Activated T-helper 1 cell treated with anti-CD3 and anti-CD28 coated beads, Interleukin-12 subunit alpha, Interleukin-12 subunit beta, Interleukin-2, Interleukin-4 antibody, amounts not matched to agents 30 ng/mL and 10 ng/mL and 1 ng/mL, durations not matched to agents 14 hours and 24 hours and 36 hours (primary cell): ENCODE results near the gene IPO9. TPM values are rescaled to one million over a fixed set of nuclear protein-coding genes. Genes with fewer than 3 reads are reported as not detected.
A peak's percentile ranks its signal among the peaks of the same experiment; 100 is the strongest.

Source experiments
- DNase-seq: peaks from one replicate; pipeline ENCODE4 v3.0.0; 2021; ENCODE audit warnings: low spot score
- H3K27ac Mint-ChIP-seq: one replicate; pipeline ENCODE4 v1.8.0; 2021; ENCODE audit warnings: mild to moderate bottlenecking, mixed read lengths
- H3K27me3 Mint-ChIP-seq: one replicate; pipeline ENCODE4 v1.8.0; 2022; ENCODE audit warnings: mild to moderate bottlenecking, moderate library complexity, mixed read lengths; ENCODE audit not compliant: insufficient read depth
- H3K36me3 Mint-ChIP-seq: one replicate; pipeline ENCODE4 v1.8.0; 2021; ENCODE audit warnings: low read depth, mixed read lengths
- H3K4me1 Mint-ChIP-seq: one replicate; pipeline ENCODE4 v1.8.0; 2021; ENCODE audit warnings: low read depth, mixed read lengths
- H3K4me3 Mint-ChIP-seq: one replicate; pipeline ENCODE4 v1.8.0; 2021; ENCODE audit warnings: mild to moderate bottlenecking, moderate library complexity, mixed read lengths
- H3K9me3 Mint-ChIP-seq: one replicate; pipeline ENCODE4 v1.8.0; 2021; ENCODE audit warnings: mixed read lengths
- intact Hi-C: fragments of 100-400 bp; cut with micrococcal nuclease; formaldehyde crosslinking; loops from one replicate; pipeline ENCODE4 v1.15.1; 2024
- total RNA-seq: library from RNA; stranded (reverse); gene quantifications from 2 replicates; pipeline ENCODE4 v1.2.3, GENCODE V29; 2022

Gene IPO9
- total RNA-seq, 1 donor from 2014 or later, result 58.5 TPM

DNA sequence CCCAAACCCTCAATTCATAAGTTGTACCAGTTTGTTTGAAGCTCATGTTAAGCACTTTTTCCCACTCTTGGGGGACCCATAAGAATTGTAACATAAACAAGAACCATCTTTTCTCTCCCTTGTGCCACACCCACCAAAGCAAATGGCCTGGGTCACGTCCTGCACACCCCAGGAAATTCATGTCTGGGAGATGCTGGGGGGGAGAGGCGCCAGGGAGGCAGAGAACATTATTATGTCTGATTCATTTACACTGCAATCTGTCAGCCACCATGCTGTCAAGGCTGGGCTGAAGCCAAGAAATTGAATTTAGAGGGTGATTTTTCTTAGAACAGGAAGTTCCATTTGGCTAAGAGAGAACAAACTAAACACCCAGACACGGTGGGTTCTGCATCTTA lies 37.2 kb upstream of the IPO9 start:
- Mint-ChIP-seq H3K9me3 (no peaks in the 10 kb centered on the region), H3K4me3 (no peak overlapping the region), H3K36me3 (no peaks in the 10 kb centered on the region), H3K27me3 (peaks cover 4% of the 10 kb centered on the region), H3K27ac (no peak overlapping the region), H3K4me1 (peaks cover 15% of the 10 kb centered on the region)
- no peak for DNase-seq
- intact Hi-C loops, result no loop called here

GRCh38 chr1:201792534-201793305 lies 36.2 kb upstream of the IPO9 start:
- Mint-ChIP-seq H3K9me3 (no peaks in the 10 kb centered on the region), H3K4me1 (peaks cover 15% of the 10 kb centered on the region), H3K36me3 (no peaks in the 10 kb centered on the region), H3K4me3 (no peak overlapping the region), H3K27ac (no peak overlapping the region), H3K27me3 (peaks cover 4% of the 10 kb centered on the region)
- intact Hi-C loops, result loop anchor here (1.0 kb wide), 3 partner anchors 83 to 233 kb away; no protein-coding TSS in a partner anchor
- DNase-seq, result peak; percentile 16

DNA sequence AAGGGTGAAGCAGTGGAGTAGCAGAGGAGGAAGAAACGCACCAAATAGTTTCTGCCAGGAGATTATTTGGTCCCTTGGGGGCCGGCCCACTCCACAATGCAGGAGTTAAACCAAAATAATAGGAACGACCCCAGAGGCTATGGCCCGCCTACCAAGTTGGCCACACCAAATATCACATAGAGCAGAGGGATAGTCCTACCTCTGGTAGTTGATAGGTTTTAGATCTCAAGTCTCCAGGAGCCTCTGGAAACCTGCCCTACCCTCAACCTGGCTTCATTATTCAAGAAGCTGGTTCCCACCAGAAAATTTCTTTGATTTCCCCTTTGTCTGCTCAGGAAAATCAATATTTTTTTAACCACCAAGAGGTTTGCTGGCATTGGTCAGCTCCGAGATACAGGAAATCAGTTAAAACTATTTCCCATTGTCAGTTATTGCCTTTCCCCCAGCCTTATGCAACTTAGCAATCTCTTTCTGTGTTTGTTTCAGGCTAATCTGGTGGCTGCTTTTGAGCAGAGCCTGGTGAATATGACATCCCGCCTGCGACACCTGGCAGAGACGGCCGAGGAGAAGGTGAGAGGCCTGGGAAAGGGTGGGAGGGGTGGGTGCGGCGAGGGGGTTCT lies 35.5 kb upstream of the IPO9 start:
- H3K27ac Mint-ChIP-seq, result no peak overlapping the region
- H3K4me3 Mint-ChIP-seq, result no peak overlapping the region
- H3K36me3 Mint-ChIP-seq, result no peaks in the 10 kb centered on the region
- H3K4me1 Mint-ChIP-seq, result peaks cover 15% of the 10 kb centered on the region
- H3K27me3 Mint-ChIP-seq, result peaks cover 4% of the 10 kb centered on the region
- no peaks in the 10 kb centered on the region for H3K9me3 Mint-ChIP-seq
- no peak for DNase-seq
- intact Hi-C loops, result loop anchor here (1.0 kb wide), 3 partner anchors 84 to 234 kb away; no protein-coding TSS in a partner anchor

DNA sequence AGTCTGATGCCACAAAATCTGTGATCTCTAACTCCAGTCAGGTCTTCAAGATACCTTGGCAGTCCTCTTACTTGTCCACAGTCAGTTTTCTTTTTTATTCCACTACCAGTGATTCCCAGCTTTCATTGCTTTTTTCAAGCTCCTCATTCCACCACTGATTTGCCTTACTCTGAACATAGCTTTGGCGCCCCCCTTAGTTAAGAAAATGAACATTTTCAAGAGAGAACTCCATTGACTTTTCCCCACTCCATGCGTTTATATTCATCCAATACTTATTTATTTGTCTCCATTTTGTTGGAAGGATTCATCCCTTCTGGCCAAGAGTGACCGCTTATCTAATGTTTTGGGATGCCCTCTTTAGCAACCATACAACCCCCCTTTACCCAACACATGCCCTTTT lies 33.9 kb upstream of the IPO9 start:
- intact Hi-C loops, result no loop called here
- DNase-seq, result no peak
- Mint-ChIP-seq H3K4me1 (peaks cover 13% of the 10 kb centered on the region), H3K4me3 (no peak overlapping the region), H3K9me3 (no peaks in the 10 kb centered on the region), H3K27ac (no peak overlapping the region), H3K36me3 (no peaks in the 10 kb centered on the region), H3K27me3 (peaks cover 5% of the 10 kb centered on the region)

GRCh38 chr1:201800246-201800645 lies 28.7 kb upstream of the IPO9 start:
- no peak for DNase-seq
- no peaks in the 10 kb centered on the region for H3K9me3 Mint-ChIP-seq
- no peaks in the 10 kb centered on the region for H3K36me3 Mint-ChIP-seq
- intact Hi-C loops, result no loop called here
- no peak overlapping the region for H3K4me3 Mint-ChIP-seq
- no peaks in the 10 kb centered on the region for H3K4me1 Mint-ChIP-seq
- peaks cover 5% of the 10 kb centered on the region for H3K27me3 Mint-ChIP-seq
- H3K27ac Mint-ChIP-seq, result no peak overlapping the region

GRCh38 chr1:201806801-201807200 lies 22.2 kb upstream of the IPO9 start:
- Mint-ChIP-seq H3K4me1 (no peaks in the 10 kb centered on the region), H3K27ac (no peak overlapping the region), H3K4me3 (no peak overlapping the region), H3K27me3 (peaks cover 1% of the 10 kb centered on the region), H3K9me3 (no peaks in the 10 kb centered on the region), H3K36me3 (no peaks in the 10 kb centered on the region)
- DNase-seq, result no peak
- intact Hi-C loops, result no loop called here

GRCh38 chr1:201807958-201808632 lies 20.9 kb upstream of the IPO9 start:
- Mint-ChIP-seq H3K36me3 (no peaks in the 10 kb centered on the region), H3K27ac (no peak overlapping the region), H3K4me3 (no peak overlapping the region), H3K27me3 (peaks cover 1% of the 10 kb centered on the region), H3K9me3 (no peaks in the 10 kb centered on the region), H3K4me1 (no peaks in the 10 kb centered on the region)
- no peak for DNase-seq
- intact Hi-C loops, result no loop called here

DNA sequence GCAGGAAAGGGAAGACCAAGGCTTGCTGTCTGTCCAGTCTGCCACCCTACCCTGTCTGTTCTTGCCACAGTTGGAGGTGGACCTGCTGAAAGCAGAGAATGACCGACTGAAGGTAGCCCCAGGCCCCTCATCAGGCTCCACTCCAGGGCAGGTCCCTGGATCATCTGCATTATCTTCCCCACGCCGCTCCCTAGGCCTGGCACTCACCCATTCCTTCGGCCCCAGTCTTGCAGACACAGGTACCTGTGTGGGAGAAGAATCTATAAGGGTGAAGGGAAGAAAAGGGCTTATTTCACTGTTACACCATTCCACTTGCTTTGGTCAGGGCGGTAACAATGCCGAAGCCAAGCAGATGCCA lies 20.3 kb upstream of the IPO9 start:
- Mint-ChIP-seq H3K27me3 (peaks cover 1% of the 10 kb centered on the region), H3K36me3 (no peaks in the 10 kb centered on the region), H3K4me1 (no peaks in the 10 kb centered on the region), H3K9me3 (no peaks in the 10 kb centered on the region), H3K27ac (no peak overlapping the region), H3K4me3 (no peak overlapping the region)
- intact Hi-C loops, result no loop called here
- no peak for DNase-seq

DNA sequence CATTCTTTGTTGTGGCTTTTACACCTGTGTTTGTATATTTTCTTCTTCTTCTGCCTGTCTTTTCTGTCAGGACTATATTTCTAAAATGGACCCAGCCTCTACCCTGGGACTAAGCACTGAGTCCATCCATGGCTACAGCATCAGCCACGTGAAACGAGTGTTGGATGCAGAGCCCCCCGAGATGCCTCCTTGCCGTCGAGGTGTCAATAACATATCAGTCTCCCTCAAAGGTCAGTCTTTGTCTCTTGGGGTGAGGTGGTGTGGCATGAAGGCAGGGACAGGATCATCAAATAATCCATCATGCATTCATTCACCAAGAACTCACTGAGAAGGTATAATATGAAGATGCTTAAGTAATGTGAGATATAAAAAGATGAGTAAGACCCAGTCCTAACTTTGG lies 19.1 kb upstream of the IPO9 start:
- no peak overlapping the region for H3K27ac Mint-ChIP-seq
- no peak overlapping the region for H3K4me3 Mint-ChIP-seq
- DNase-seq, result no peak
- H3K4me1 Mint-ChIP-seq, result no peaks in the 10 kb centered on the region
- H3K9me3 Mint-ChIP-seq, result no peaks in the 10 kb centered on the region
- intact Hi-C loops, result no loop called here
- no peaks in the 10 kb centered on the region for H3K36me3 Mint-ChIP-seq
- peaks cover 1% of the 10 kb centered on the region for H3K27me3 Mint-ChIP-seq

DNA sequence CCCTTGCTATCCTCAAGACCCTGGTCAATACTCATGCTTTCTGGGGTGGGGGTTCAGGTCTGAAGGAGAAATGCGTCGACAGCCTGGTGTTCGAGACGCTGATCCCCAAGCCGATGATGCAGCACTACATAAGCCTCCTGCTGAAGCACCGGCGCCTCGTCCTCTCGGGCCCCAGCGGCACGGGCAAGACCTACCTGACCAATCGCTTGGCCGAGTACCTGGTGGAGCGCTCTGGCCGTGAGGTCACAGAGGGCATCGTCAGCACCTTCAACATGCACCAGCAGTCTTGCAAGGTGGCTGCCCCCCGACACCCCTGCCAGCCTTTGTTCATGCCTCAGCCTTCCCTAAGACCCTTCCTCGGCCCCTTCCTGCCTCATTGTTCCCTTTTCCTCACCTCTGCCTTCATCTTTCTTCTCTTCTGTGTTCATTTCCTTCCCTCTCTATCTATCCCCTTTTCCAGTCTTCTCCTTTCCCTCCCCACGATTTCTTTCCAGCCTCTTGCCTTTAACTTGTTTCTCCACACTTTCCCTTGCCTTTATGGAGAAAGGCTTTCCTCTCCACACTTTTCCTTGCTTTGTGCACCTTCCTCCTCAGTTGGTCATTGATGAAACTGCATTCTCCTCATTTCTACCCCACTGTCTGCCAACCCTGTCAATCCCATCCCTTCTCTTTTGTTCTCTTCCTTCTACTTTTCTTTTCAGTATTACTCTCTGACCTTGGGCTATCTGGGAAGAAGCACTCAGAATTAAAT lies 18.3 kb upstream of the IPO9 start:
- no peak overlapping the region for H3K27ac Mint-ChIP-seq
- no peaks in the 10 kb centered on the region for H3K4me1 Mint-ChIP-seq
- no peak for DNase-seq
- no peaks in the 10 kb centered on the region for H3K9me3 Mint-ChIP-seq
- H3K27me3 Mint-ChIP-seq, result peaks cover 1% of the 10 kb centered on the region
- H3K4me3 Mint-ChIP-seq, result no peak overlapping the region
- no peaks in the 10 kb centered on the region for H3K36me3 Mint-ChIP-seq
- intact Hi-C loops, result no loop called here

DNA sequence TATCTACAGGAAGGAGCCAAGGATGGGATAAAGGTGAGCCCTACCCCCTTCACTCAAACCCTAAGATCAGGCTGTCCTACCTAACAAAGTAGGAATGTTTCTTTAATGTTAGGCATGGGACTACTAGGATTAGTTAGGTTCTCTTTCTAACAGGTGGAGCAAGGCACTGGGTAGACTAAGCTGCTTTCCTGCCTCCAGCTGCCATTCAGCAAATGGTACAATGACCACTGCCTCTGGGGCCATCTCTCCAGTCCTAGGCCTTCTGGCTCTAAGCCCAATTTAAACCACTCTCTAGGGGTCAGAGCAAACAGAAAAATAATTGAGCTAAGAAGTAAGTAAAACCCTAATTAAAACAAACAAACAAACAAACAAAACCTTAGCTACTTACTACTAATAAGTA lies 15.7 kb upstream of the IPO9 start:
- no peak overlapping the region for H3K27ac Mint-ChIP-seq
- no peak for DNase-seq
- intact Hi-C loops, result no loop called here
- H3K27me3 Mint-ChIP-seq, result peaks cover 1% of the 10 kb centered on the region
- no peaks in the 10 kb centered on the region for H3K9me3 Mint-ChIP-seq
- no peaks in the 10 kb centered on the region for H3K4me1 Mint-ChIP-seq
- H3K4me3 Mint-ChIP-seq, result no peak overlapping the region
- H3K36me3 Mint-ChIP-seq, result no peaks in the 10 kb centered on the region

DNA sequence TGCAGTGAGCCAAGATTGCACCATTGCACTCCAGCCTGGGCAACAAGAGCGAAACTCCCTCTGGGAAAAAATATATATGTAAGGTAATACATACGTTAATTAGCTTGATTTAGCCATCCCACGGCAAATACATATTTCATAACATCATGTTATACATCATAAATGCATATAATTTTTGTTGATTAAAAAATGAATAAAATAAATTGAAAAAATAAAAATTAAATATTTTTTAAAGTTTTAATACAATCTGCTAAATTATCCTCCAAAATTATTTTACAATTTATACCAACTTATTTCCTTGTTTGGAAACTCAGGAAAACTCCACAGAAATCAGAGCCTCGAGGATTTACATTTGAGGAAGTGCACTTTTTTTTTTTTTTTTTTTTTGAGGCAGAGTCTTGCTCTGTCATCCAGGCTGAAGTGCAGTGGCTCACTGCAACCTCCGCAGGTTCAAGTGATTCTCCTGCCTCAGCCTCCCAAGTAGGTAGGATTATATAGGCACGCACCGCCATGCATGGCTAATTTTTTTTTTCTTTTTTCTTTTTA lies 12.6 kb upstream of the IPO9 start:
- H3K36me3 Mint-ChIP-seq, result no peaks in the 10 kb centered on the region

More for the DNA sequence above, 12.6 kb upstream of the IPO9 start:
- intact Hi-C loops, result no loop called here
- H3K4me1 Mint-ChIP-seq, result no peaks in the 10 kb centered on the region
- H3K9me3 Mint-ChIP-seq, result no peaks in the 10 kb centered on the region
- no peaks in the 10 kb centered on the region for H3K27me3 Mint-ChIP-seq
- no peak overlapping the region for H3K4me3 Mint-ChIP-seq
- DNase-seq, result no peak
- no peak overlapping the region for H3K27ac Mint-ChIP-seq
